ENCODE measurements around the gene CD40. TPM values are rescaled to one million over a fixed set of nuclear protein-coding genes. Genes with fewer than 3 reads are reported as not detected.

Gene CD40
- total and polyA plus RNA-seq, 2 donors, result 3.1 to 21.3 TPM

Other genes starting within 250 kb of the CD40 start
- gene ZSWIM1, start 237.1 kb upstream of the CD40 start, total RNA-seq, result 4.6 TPM
- 6.9 TPM for gene ZSWIM1, start 237.1 kb upstream of the CD40 start, polyA plus RNA-seq
- gene SPATA25, start 230.7 kb upstream of the CD40 start, total RNA-seq, result 1.7 TPM
- 3.8 TPM for gene SPATA25, start 230.7 kb upstream of the CD40 start, polyA plus RNA-seq
- 4.8 TPM for gene NEURL2, start 227.1 kb upstream of the CD40 start, total RNA-seq
- 11.7 TPM for gene NEURL2, start 227.1 kb upstream of the CD40 start, polyA plus RNA-seq
- gene CTSA, start 227.0 kb upstream of the CD40 start, total RNA-seq, result 31.7 TPM
- 129 TPM for gene CTSA, start 227.0 kb upstream of the CD40 start, polyA plus RNA-seq
- gene PLTP, start 206.2 kb upstream of the CD40 start, total RNA-seq, result 51.5 TPM
- 221 TPM for gene PLTP, start 206.2 kb upstream of the CD40 start, polyA plus RNA-seq
- 11.5 TPM for gene PCIF1, start 183.6 kb upstream of the CD40 start, total RNA-seq
- 44.0 TPM for gene PCIF1, start 183.6 kb upstream of the CD40 start, polyA plus RNA-seq
- gene ZNF335, start 146.1 kb upstream of the CD40 start, total RNA-seq, result 11.9 TPM
- 12.4 TPM for gene ZNF335, start 146.1 kb upstream of the CD40 start, polyA plus RNA-seq
- gene MMP9, start 109.4 kb upstream of the CD40 start, total RNA-seq, result 1.9 TPM
- 2.1 TPM for gene MMP9, start 109.4 kb upstream of the CD40 start, polyA plus RNA-seq
- gene SLC12A5, start 89.1 kb upstream of the CD40 start, total RNA-seq, result 0.69 TPM
- gene SLC12A5, start 89.1 kb upstream of the CD40 start, polyA plus RNA-seq, result 1.5 TPM
- gene NCOA5, start 28.4 kb upstream of the CD40 start, total RNA-seq, result 13.2 TPM
- 21.9 TPM for gene NCOA5, start 28.4 kb upstream of the CD40 start, polyA plus RNA-seq
- gene CDH22, start 190.2 kb downstream of the CD40 start, total RNA-seq, result 0.21 TPM
- gene CDH22, start 190.2 kb downstream of the CD40 start, polyA plus RNA-seq, result 0.04 TPM

Measured in urinary bladder (tissue), 2 donors.